HG02763 (cell line): Measurements from ENCODE around the gene RPP25L.

Source experiments
- ATAC-seq: cut with Tn5 transposase; IDR thresholded peaks from one replicate; pipeline ENCODE4 v1.9.1; 2021; ENCODE audit warnings: mild to moderate bottlenecking, moderate library complexity; ENCODE audit not compliant: unreplicated experiment

The RPP25L gene

GRCh38 chr9:34571481-34571810 lies 40.5 kb downstream of the RPP25L start:
- no peak for ATAC-seq

- no peak for ATAC-seq
These were observed 41.0 kb downstream of the RPP25L start for GRCh38 chr9:34570809-34571480.

DNA sequence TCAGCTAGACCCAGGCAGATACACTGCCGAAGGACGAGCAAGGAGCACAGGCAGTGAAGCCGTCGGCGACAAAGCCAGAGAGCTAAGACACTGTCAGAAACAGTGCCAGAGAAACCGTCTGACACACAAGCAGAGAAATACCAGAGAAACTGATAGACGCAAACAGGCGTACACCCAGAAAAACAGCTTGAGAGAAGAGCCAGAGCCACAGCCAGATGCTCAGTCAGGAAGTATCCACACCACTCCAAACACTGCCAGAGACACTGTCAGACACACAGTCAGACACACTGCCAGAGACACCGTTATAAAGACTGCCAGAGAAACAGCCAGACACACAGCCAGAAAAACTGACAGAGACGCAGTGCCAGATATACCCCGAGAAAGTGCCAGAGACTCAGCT lies 41.5 kb downstream of the RPP25L start:
- no peak for ATAC-seq

DNA sequence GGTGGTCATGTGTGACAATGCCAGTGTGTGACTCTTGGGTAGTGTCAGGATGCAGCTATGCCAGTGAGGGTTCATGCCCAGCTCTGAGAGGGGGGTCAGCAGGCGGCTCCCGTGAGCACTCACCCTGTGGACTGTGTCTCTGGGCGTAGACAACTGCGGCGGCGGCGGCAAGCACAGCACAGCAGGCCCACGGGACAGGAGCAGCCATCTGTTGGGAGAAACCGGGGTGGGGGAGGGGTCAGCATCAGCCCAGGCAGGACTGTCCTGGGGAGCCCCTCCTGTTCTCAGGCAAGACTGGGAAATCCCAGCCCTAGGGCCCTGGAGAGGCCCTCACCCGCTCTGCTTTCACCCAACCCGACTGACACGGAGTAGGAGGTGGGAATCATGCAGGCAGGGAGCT lies 43.1 kb downstream of the RPP25L start:
- ATAC-seq = no peak

GRCh38 chr9:34568133-34568532 lies 43.8 kb downstream of the RPP25L start:
- ATAC-seq = no peak

GRCh38 chr9:34566972-34567371 lies 44.9 kb downstream of the RPP25L start:
- ATAC-seq = no peak

DNA sequence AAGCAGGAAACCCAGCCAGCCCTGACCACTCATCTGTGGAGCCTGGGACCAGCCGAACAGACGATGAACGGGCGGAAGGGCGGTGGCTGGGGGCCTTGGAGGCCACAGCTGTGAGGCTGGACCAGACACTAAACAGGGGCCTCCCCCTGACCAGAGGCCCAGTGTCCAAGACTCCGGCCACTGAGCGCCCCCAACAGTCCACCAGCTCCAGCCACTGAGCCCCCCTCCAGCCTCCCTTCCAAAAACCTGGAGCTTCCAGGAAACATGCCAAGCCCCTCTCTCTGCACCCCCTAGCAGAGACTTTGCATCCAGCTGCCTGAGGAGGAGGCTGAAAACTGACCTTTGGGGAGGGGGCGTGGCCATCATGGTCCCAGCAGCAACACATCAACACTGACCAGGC lies 45.6 kb downstream of the RPP25L start:
- no peak for ATAC-seq

DNA sequence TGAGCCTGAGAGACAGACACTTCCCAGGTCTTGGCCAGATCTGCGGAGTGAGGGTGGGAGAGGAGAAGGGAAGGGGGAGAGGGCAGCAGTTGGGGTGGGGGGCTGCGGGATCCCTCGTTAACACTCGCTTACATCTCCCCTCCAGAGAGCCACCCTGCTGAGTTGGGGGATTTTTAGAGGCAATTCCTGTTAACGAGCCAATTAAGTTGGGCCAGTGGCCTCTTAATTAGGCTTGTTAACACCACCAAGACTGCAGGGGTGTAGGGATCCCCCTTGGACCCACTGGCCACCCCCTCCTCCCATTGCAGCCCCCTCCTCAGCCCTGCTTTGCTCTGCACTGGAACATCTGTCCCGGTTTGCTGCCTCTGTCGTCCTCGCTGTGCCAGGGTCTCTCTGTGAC lies 46.0 kb downstream of the RPP25L start:
- no peak for ATAC-seq

- no peak for ATAC-seq
These were observed 47.3 kb downstream of the RPP25L start for GRCh38 chr9:34564617-34565016.

GRCh38 chr9:34563262-34563661 lies 48.6 kb downstream of the RPP25L start:
- ATAC-seq = no peak

- no peak for ATAC-seq
These were observed 49.7 kb downstream of the RPP25L start for GRCh38 chr9:34562135-34562745.

- no peak for ATAC-seq
These were observed 51.2 kb downstream of the RPP25L start for GRCh38 chr9:34560599-34561214.
